A673 (cell line): ENCODE results near the gene LINC01488. TPM values are rescaled to one million over a fixed set of nuclear protein-coding genes. Genes with fewer than 3 reads are reported as not detected.

Experiments used
- BruUV-seq: library from RNA; stranded (reverse); fragments of 400-500 nt; replicated peaks from 2 replicates; lab custom pipeline; 2021; lab: Mats Ljungman, UMichigan
- CTCF ChIA-PET: fragments of 300-600 bp; sonication (Branson Sonifier 250); formaldehyde crosslinking; loops from one replicate; lab custom pipeline; 2022; ENCODE audit warnings: antibody characterized with exemption; lab: Charles Lee
- POLR2A ChIA-PET: fragments of 300-600 bp; sonication (Branson Sonifier 250); formaldehyde crosslinking; loops from one replicate; lab custom pipeline; 2022; ENCODE audit warnings: antibody characterized with exemption; ENCODE audit not compliant: low non-redundant PET; lab: Charles Lee
- DNase-seq: peaks from one replicate; pipeline ENCODE4 v3.0.0-alpha.2; 2015; ENCODE audit warnings: low spot score
- H3K27ac ChIP-seq: fragments of 200-600 bp; sonication (generic); 2 replicates; pipeline ENCODE4 v1.5.1; 2016; ENCODE audit warnings: mixed run types, low read depth, mild to moderate bottlenecking, mixed read lengths, antibody characterized with exemption, low read length; ENCODE audit not compliant: poor library complexity, severe bottlenecking
- H3K27me3 ChIP-seq: fragments of 200-600 bp; sonication (generic); replicated peaks from 2 replicates; pipeline ENCODE4 v1.6.1; 2017; ENCODE audit warnings: mixed run types, low read depth, mild to moderate bottlenecking, mixed read lengths, antibody characterized with exemption, low read length; ENCODE audit not compliant: insufficient read depth, poor library complexity
- H3K36me3 ChIP-seq: fragments of 200-600 bp; sonication (generic); 2 replicates; pipeline ENCODE4 v1.6.1; 2016; ENCODE audit warnings: mixed run types, mild to moderate bottlenecking, mixed read lengths, antibody characterized with exemption, low read length; ENCODE audit not compliant: insufficient read depth, poor library complexity, severe bottlenecking
- H3K4me1 ChIP-seq: fragments of 200-600 bp; sonication (generic); 2 replicates; pipeline ENCODE4 v1.6.1; 2017; ENCODE audit warnings: mixed run types, mild to moderate bottlenecking, mixed read lengths, antibody characterized with exemption, low read length; ENCODE audit not compliant: insufficient read depth, poor library complexity, severe bottlenecking
- H3K4me3 ChIP-seq: fragments of 200-600 bp; sonication (generic); 2 replicates; pipeline ENCODE4 v1.5.1; 2016; ENCODE audit warnings: low read depth, mixed run types, mild to moderate bottlenecking, mixed read lengths, low read length; ENCODE audit not compliant: poor library complexity, severe bottlenecking
- H3K9me3 ChIP-seq: fragments of 200-600 bp; sonication (generic); 2 replicates; pipeline ENCODE4 v1.6.1; 2016; ENCODE audit warnings: mixed run types, low read depth, mild to moderate bottlenecking, mixed read lengths, antibody characterized with exemption, low read length; ENCODE audit not compliant: poor library complexity, severe bottlenecking
- EZH2 ChIP-seq: fragments of 200-600 bp; sonication (generic); IDR thresholded peaks from 2 replicates; pipeline ENCODE4 v1.6.1; 2017; ENCODE audit warnings: borderline replicate concordance, low read depth, mild to moderate bottlenecking, mixed read lengths, antibody characterized with exemption, low read length; ENCODE audit not compliant: poor library complexity, severe bottlenecking
- intact Hi-C: fragments of 100-400 bp; cut with micrococcal nuclease; formaldehyde crosslinking; loops from one replicate; pipeline ENCODE4 v1.10.0; 2022; ENCODE audit not compliant: unreplicated experiment
- total RNA-seq: library from RNA; stranded (reverse); gene quantifications from 2 replicates; pipeline ENCODE4 v1.2.3, GENCODE V29; 2021
- TF ChIP-seq, protein P1 (sequence below): fragments of 300-800, 200-600 bp; sonication (generic); conservative IDR thresholded peaks from 2 replicates; pipeline ENCODE4 v1.5.1; 2017; ENCODE audit warnings: low read depth, mild to moderate bottlenecking, antibody characterized with exemption, low read length, moderate library complexity, mixed read lengths

The LINC01488 gene
- total RNA-seq, 1 experiment from 2014 or later = not detected

DNA sequence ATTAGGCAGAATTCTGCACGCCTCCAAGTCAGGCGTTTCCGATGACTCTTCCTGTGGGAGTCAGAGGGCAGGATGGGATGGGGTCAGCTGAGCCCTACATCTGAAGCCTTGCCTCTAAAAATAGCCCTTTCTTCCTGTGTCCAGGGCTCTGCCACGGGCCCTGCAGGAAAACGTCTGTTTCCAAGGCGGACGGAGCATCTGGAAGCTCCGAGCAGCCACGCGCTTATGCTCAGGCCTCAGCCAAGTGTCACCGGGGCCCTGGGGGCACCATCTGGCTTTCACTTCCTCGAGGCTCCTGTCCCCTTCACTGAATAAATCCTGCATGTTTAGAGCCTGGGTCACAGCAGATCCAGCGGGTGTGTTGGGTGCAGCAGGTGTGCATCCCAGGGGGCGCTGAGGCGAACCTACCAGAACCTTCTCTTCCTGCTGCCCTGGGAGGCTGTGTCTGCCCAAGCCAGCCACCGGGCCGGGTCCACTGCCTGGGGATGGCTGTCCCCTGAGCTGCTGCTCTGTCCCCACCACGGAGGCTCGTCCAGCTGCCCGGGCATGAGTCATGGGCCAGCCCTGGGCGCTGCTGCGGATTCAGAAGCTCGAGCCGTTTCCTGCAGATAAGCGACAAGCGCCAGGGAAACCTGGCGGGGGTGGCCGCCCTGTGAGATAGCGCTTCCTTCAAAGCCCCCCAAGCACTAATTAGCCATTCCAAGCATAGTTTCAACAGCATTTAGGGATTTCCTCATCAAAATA, 32.0 kb upstream of the LINC01488 start:
- Histone ChIP-seq H3K4me1 (peaks cover 5% of the 10 kb centered on the region), H3K9me3 (no peaks in the 10 kb centered on the region), H3K4me3 (no peak overlapping the region), H3K27ac (no peak overlapping the region), H3K27me3 (no peaks in the 10 kb centered on the region), H3K36me3 (no peaks in the 10 kb centered on the region)
- ChIA-PET POLR2A (no interaction called here), CTCF (no interaction called here)
- TF ChIP-seq, protein P1, sequence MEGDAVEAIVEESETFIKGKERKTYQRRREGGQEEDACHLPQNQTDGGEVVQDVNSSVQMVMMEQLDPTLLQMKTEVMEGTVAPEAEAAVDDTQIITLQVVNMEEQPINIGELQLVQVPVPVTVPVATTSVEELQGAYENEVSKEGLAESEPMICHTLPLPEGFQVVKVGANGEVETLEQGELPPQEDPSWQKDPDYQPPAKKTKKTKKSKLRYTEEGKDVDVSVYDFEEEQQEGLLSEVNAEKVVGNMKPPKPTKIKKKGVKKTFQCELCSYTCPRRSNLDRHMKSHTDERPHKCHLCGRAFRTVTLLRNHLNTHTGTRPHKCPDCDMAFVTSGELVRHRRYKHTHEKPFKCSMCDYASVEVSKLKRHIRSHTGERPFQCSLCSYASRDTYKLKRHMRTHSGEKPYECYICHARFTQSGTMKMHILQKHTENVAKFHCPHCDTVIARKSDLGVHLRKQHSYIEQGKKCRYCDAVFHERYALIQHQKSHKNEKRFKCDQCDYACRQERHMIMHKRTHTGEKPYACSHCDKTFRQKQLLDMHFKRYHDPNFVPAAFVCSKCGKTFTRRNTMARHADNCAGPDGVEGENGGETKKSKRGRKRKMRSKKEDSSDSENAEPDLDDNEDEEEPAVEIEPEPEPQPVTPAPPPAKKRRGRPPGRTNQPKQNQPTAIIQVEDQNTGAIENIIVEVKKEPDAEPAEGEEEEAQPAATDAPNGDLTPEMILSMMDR = no peak
- TF ChIP-seq EZH2 = no peak
- no TSS peak for BruUV-seq
- DNase-seq = no peak
- intact Hi-C loops = no loop called here

GRCh38 chr11:69450064-69450856, 31.2 kb upstream of the LINC01488 start:
- Histone ChIP-seq H3K4me1 (no peaks in the 10 kb centered on the region), H3K27me3 (no peaks in the 10 kb centered on the region), H3K36me3 (no peaks in the 10 kb centered on the region), H3K27ac (no peak overlapping the region), H3K9me3 (no peaks in the 10 kb centered on the region), H3K4me3 (no peak overlapping the region)
- CTCF ChIA-PET = no interaction called here
- BruUV-seq = no TSS peak
- intact Hi-C loops = no loop called here
- TF ChIP-seq, protein P1 = no peak
- TF ChIP-seq EZH2 = no peak
- POLR2A ChIA-PET = no interaction called here
- no peak for DNase-seq

DNA sequence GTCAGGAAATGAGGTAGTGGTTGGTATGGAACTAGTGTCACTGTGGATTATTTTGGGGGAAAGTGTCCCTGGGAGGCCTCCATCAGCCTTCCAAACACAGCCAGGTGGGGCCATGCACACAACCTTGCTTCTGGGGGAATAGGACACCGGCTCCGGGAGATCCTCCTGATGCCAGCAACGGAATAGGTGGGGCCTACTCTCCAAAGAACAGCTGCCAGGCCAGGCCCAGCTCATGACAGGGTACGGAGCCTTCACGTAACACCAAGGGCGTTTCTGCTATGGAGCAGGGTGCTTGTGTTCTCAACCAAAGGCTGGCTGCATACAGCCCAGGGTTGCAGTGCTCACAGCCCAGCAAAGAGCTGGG, 30.6 kb upstream of the LINC01488 start:
- intact Hi-C loops = no loop called here
- POLR2A ChIA-PET = no interaction called here
- no peak overlapping the region for H3K4me3 ChIP-seq
- H3K27me3 ChIP-seq = no peaks in the 10 kb centered on the region
- CTCF ChIA-PET = no interaction called here
- H3K4me1 ChIP-seq = no peaks in the 10 kb centered on the region
- H3K27ac ChIP-seq = no peak overlapping the region
- TF ChIP-seq, protein P1 = no peak
- TF ChIP-seq EZH2 = no peak
- DNase-seq = no peak
- H3K9me3 ChIP-seq = no peaks in the 10 kb centered on the region
- H3K36me3 ChIP-seq = no peaks in the 10 kb centered on the region
- no TSS peak for BruUV-seq
